Raji (cell line): ENCODE measurements around the gene LRIG1.

Experiments
- POLR2A ChIP-seq: IDR thresholded peaks from 2 replicates; pipeline ENCODE4 v1.6.1; 2011; ENCODE audit warnings: low read depth, low read length, control low read depth; ENCODE audit not compliant: insufficient read depth

LRIG1 gene

DNA sequence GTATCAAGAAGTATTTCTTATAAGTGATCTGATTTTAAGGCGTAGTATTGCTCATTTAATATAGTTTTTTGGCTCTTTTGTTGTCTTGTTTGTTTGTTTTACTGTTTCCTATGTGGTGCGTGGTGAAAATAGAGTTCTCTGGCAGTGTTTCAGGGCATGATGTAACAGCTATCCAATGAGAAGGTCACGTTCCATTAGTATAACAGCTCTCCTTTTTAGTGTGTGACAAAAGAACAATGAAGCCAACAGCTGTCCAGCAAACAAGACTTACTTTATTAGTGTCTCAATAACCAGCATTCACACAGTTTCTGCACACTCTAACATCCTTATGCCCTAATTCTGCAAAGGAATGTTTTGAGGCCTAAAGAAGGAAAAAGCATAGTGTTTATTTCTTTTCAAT, 152.1 kb downstream of the LRIG1 start:
- no peak for TF ChIP-seq POLR2A

DNA sequence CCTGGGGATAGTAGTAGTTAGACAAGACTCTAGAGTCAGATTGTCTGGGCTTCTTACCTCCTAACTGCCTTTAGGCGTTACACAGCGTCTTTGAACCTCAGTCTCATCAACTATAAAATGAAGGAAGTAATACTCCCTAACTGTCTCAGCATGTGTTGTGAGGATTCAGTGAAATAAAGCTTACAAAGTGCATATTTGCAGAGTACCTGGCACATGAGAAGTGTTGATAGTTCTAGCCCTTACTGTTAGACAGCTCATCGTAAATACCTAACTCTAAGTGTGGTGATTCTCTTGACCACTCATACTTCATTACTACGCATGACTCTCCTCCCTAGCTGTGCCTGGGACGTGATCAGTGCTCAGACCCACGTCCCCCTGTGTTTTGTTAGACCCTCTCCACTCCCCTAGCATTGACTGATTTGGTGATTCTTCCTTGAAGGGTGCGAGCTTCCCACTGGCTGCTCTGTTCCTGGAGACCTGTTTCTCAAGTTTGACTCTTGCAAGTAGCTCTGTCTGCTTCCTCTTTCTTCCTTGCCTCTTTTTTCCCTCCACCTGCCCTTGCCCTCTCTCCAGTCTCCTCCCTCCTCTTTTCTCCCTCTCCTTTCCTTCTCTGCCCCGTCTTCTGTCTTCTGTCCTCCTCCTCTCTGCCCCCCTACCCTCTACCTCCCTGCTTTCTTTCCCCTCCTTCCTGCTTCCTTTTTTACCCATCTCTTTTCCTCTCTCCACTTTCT, 155.8 kb downstream of the LRIG1 start:
- TF ChIP-seq POLR2A: no peak

DNA sequence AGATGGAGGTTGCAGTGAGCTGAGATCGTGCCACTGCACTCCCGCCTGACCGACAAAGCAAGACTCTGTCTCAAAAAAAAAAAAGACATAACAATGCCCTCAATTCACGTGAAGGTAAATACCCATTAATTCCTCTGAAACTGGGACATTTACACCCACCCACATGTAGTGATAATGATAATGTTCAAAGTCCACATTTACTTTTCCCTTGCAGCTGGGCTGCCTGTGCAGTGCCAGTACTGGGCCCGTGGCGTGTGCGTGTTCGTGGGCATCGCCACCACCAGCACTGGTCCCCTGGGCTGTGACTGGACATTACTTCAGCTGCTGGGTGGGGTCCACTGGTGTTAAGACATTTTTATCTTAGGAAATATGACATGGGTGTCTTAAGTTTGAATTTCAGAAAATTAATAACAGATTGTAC, 156.4 kb downstream of the LRIG1 start:
- no peak for TF ChIP-seq POLR2A

DNA sequence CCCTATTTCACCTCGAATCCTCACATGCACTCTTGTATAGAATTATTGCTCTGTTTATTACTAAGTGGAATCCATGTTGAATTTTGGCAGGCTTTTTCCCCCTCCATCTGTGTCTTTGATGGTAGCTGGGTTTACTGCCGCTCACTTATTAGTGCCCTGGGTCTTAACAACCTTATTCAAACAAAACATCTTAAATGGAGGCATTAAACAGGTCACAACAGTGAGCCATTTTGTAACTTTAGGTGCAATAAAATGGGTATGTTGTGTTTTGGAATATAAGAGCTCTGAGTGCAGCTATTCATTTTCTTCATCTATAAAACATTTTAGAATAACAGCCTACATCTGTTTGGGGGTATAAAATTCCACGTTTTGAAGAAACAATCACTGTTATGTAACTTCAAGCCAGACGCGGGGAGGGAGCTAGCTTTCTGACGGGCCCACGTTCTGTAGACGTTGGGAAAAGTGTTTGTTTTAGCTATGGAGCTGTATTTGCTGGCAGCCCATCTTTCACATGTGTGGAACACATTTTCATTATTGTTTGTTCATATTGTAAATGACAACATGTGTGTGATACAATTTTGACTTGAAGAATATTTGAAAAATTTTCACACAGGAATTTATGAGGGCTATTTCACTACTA, 158.0 kb downstream of the LRIG1 start:
- no peak for TF ChIP-seq POLR2A

DNA sequence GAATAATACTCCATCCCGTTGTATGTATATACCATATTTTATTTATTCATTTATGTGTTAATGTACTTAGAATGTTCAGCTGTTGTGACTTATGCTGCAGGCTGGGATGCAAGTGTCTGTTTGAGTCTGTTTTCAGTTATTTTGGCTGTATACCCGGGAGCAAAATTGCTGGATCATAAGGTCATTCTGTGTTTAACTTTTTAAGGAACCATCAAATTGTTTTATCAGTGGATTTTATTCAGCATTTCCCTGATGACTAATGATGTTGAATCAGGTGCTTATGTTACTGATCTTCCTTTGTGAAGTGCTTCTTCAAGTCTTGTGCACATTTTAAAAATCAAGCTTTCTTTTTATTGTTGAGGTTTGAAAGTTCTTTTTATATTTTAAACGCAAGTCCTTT, 161.9 kb downstream of the LRIG1 start:
- TF ChIP-seq POLR2A: no peak

DNA sequence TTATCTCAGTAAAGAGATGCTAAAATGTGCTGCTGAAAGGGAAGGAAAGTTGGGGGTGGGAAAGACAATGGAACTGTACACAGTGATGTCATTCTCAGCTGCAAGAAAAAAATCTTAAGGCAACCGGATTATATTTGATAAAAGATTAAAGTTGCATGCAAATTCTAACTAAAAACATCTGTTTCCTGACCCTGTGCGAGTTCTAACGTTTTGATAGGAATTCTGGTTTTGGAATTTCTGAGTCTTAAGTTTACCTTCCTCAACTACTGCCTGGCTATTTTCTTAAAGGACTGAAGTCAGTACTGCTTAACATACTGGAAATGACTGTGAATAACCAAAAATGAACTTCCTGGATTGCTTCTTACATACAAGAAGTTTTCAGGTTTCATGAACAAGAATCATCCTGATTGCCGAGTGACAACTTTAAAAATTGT, 164.5 kb downstream of the LRIG1 start:
- TF ChIP-seq POLR2A: no peak

DNA sequence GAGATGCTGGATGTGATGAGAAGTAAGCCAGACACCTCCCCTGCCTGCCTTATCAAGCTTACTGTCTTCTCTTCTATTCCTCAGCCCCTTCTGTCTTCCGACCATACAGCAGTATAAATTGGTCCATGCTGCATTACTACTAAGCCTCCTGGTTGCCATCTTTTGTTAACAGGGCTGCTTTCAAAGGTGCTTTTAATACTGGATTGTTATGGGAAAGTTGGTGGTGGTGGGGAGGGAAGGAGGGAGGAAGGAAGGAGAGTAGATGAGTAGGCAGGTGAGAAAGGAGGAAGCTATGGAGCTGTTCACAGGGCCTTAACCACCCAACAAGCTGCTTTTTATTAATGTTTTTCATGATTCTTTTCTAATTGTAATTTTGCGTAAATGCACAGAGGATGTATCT, 165.2 kb downstream of the LRIG1 start:
- TF ChIP-seq POLR2A: no peak
